Activated CD8-positive, alpha-beta memory T cell treated with anti-CD3 and anti-CD28 coated beads, Interleukin-2, amount 50 U/mL, for 24 hours (primary cell): ENCODE results near the gene KIFC3.
A peak's percentile ranks its signal among the peaks of the same experiment; 100 is the strongest.
"Not testable (repeated sequence)": the region's sequence is repeated elsewhere in the genome, so short reads cannot be mapped to it uniquely, and the experiment has no call there.

Source experiments
- DNase-seq: peaks from one replicate; pipeline ENCODE4 v3.0.0-alpha.2; 2020; ENCODE audit errors: extremely low read depth

KIFC3 gene

GRCh38 chr16:57739756-57740422, 62.4 kb downstream of the KIFC3 start:
- DNase-seq, result no peak

GRCh38 chr16:57738844-57739243, 63.4 kb downstream of the KIFC3 start:
- DNase-seq, result no peak

GRCh38 chr16:57736419-57737351, 65.6 kb downstream of the KIFC3 start:
- DNase-seq, result no peak

- DNase-seq, result no peak
Measured at GRCh38 chr16:57735755-57736418, 66.4 kb downstream of the KIFC3 start, which contains the start of gene KATNB1. KATNB1 (plus strand) TSS chr16:57735770; CDS start chr16:57737244, 1,474 bp downstream.

GRCh38 chr16:57734925-57735754, 67.2 kb downstream of the KIFC3 start:
- DNase-seq, result peak; percentile 98

GRCh38 chr16:57734308-57734924, 67.9 kb downstream of the KIFC3 start:
- no peak for DNase-seq

GRCh38 chr16:57732714-57733113, 69.6 kb downstream of the KIFC3 start:
- DNase-seq, result no peak

GRCh38 chr16:57732037-57732436, 70.3 kb downstream of the KIFC3 start:
- no peak for DNase-seq

- no peak for DNase-seq
Measured at GRCh38 chr16:57730771-57731730, 71.2 kb downstream of the KIFC3 start.

GRCh38 chr16:57729852-57730251, 72.4 kb downstream of the KIFC3 start:
- DNase-seq, result not testable (repeated sequence)

- no peak for DNase-seq
Measured at GRCh38 chr16:57729182-57729484, 73.2 kb downstream of the KIFC3 start.

GRCh38 chr16:57728336-57729181, 73.7 kb downstream of the KIFC3 start:
- no peak for DNase-seq

GRCh38 chr16:57727610-57728009, 74.7 kb downstream of the KIFC3 start:
- DNase-seq, result no peak

- no peak for DNase-seq
Measured at GRCh38 chr16:57726433-57726947, 75.8 kb downstream of the KIFC3 start.

GRCh38 chr16:57725976-57726375, 76.3 kb downstream of the KIFC3 start:
- DNase-seq, result no peak

GRCh38 chr16:57725554-57725953, 76.7 kb downstream of the KIFC3 start:
- no peak for DNase-seq

- no peak for DNase-seq
Measured at GRCh38 chr16:57725151-57725550, 77.1 kb downstream of the KIFC3 start.

- no peak for DNase-seq
Measured at GRCh38 chr16:57724531-57724930, 77.8 kb downstream of the KIFC3 start.

- DNase-seq, result no peak
Measured at GRCh38 chr16:57723170-57723569, 79.1 kb downstream of the KIFC3 start.
